DMS53 treated with DMSO at 0.1 percent for 48 hours (cell line): ENCODE data around the gene CMAS.
"Not testable (repeated sequence)": the region's sequence is repeated elsewhere in the genome, so short reads cannot be mapped to it uniquely, and the experiment has no call there.

ENCODE experiments used
- DNase-seq: peaks from one replicate; lab custom pipeline; 2025; ENCODE audit not compliant: unreplicated experiment; lab: John Stamatoyannopoulos, UW

Gene CMAS

GRCh38 chr12:22046090-22046967, at the start of gene CMAS:
TSS of gene CMAS (plus strand) at chr12:22046218. CDS start at chr12:22046304, 86 bp downstream.
- peak; percentile 82 for DNase-seq

- no peak for DNase-seq
Measured at GRCh38 chr12:21998295-21998694, 47.7 kb upstream of the CMAS start.

- no peak for DNase-seq
Measured at GRCh38 chr12:21998782-21999181, 47.2 kb upstream of the CMAS start.

- DNase-seq: no peak
Measured at GRCh38 chr12:22002430-22002829, 43.6 kb upstream of the CMAS start.

- DNase-seq: not testable (repeated sequence)
Measured at GRCh38 chr12:22007794-22008193, 38.2 kb upstream of the CMAS start.

GRCh38 chr12:22008196-22008595, 37.8 kb upstream of the CMAS start:
- DNase-seq: no peak

- no peak for DNase-seq
Measured at GRCh38 chr12:22014041-22014782, 31.8 kb upstream of the CMAS start.

- DNase-seq: no peak
Measured at GRCh38 chr12:22014783-22015144, 31.3 kb upstream of the CMAS start.

GRCh38 chr12:22016982-22017381, 29.0 kb upstream of the CMAS start:
- no peak for DNase-seq

- DNase-seq: peak; percentile 60
Measured at GRCh38 chr12:22018860-22019259, 27.2 kb upstream of the CMAS start.

- DNase-seq: not testable (repeated sequence)
Measured at GRCh38 chr12:22023489-22023888, 22.5 kb upstream of the CMAS start.

- DNase-seq: no peak
Measured at GRCh38 chr12:22029491-22029890, 16.5 kb upstream of the CMAS start.

GRCh38 chr12:22029991-22030390, 16.0 kb upstream of the CMAS start:
- no peak for DNase-seq

- no peak for DNase-seq
Measured at GRCh38 chr12:22032732-22033131, 13.3 kb upstream of the CMAS start.

GRCh38 chr12:22034709-22035506, 11.1 kb upstream of the CMAS start:
- DNase-seq: no peak

GRCh38 chr12:22037947-22038346, 8.1 kb upstream of the CMAS start:
- DNase-seq: no peak

- DNase-seq: no peak
Measured at GRCh38 chr12:22038734-22039133, 7.3 kb upstream of the CMAS start.

- DNase-seq: no peak
Measured at GRCh38 chr12:22039361-22039760, 6.7 kb upstream of the CMAS start.

GRCh38 chr12:22042976-22043669, 2.9 kb upstream of the CMAS start:
- no peak for DNase-seq

- DNase-seq: no peak
Measured at GRCh38 chr12:22043943-22044342, 2.1 kb upstream of the CMAS start.

- no peak for DNase-seq
Measured at GRCh38 chr12:22044391-22044790, 1.6 kb upstream of the CMAS start.
